GM23248 (cell line): ENCODE data around the gene SLC37A1. TPM values are rescaled to one million over a fixed set of nuclear protein-coding genes. Genes with fewer than 3 reads are reported as not detected.

Experiments
- DNase-seq: peaks from one replicate; pipeline ENCODE4 v3.0.0-alpha.2; 2015
- H2AFZ ChIP-seq: fragments of 200-600 bp; sonication (generic); 2 replicates; pipeline ENCODE4 v1.6.1; 2016; ENCODE audit warnings: antibody characterized with exemption
- H3F3A ChIP-seq: fragments of 200-600 bp; sonication (generic); 2 replicates; pipeline ENCODE4 v1.6.1; 2016; ENCODE audit warnings: mild to moderate bottlenecking, antibody characterized with exemption, mixed run types; ENCODE audit not compliant: insufficient read depth
- H3K27ac ChIP-seq: fragments of 200-600 bp; sonication (generic); 2 replicates; pipeline ENCODE4 v1.5.1; 2016; ENCODE audit warnings: mild to moderate bottlenecking
- H3K27me3 ChIP-seq: fragments of 200-600 bp; sonication (generic); replicated peaks from 2 replicates; pipeline ENCODE4 v1.6.1; 2016; ENCODE audit warnings: mild to moderate bottlenecking; ENCODE audit not compliant: insufficient read depth
- H3K36me3 ChIP-seq: fragments of 200-600 bp; sonication (generic); 2 replicates; pipeline ENCODE4 v1.6.1; 2016; ENCODE audit warnings: low read depth, mild to moderate bottlenecking
- H3K4me1 ChIP-seq: fragments of 200-600 bp; sonication (generic); 2 replicates; pipeline ENCODE4 v1.6.1; 2016; ENCODE audit warnings: mild to moderate bottlenecking; ENCODE audit not compliant: insufficient read depth
- H3K4me2 ChIP-seq: fragments of 200-600 bp; sonication (generic); one replicate; pipeline ENCODE4 v1.6.1; 2016; ENCODE audit warnings: mild to moderate bottlenecking; ENCODE audit not compliant: unreplicated experiment
- H3K4me3 ChIP-seq: fragments of 200-600 bp; sonication (generic); 2 replicates; pipeline ENCODE4 v1.5.1; 2016; ENCODE audit warnings: mild to moderate bottlenecking
- H3K79me2 ChIP-seq: fragments of 200-600 bp; sonication (generic); 2 replicates; pipeline ENCODE4 v1.6.1; 2016; ENCODE audit warnings: mild to moderate bottlenecking; ENCODE audit not compliant: insufficient read depth
- H3K9ac ChIP-seq: fragments of 200-600 bp; sonication (generic); 2 replicates; pipeline ENCODE4 v1.6.1; 2016; ENCODE audit warnings: mild to moderate bottlenecking
- H3K9me2 ChIP-seq: fragments of 200-600 bp; sonication (generic); 2 replicates; pipeline ENCODE4 v1.6.1; 2016; ENCODE audit warnings: mixed run types, mild to moderate bottlenecking, moderate library complexity; ENCODE audit not compliant: insufficient read depth
- H3K9me3 ChIP-seq: fragments of 200-600 bp; sonication (generic); one replicate; pipeline ENCODE4 v1.6.1; 2017; ENCODE audit warnings: low read depth
- H4K20me1 ChIP-seq: fragments of 200-600 bp; sonication (generic); 2 replicates; pipeline ENCODE4 v1.6.0; 2016; ENCODE audit not compliant: insufficient read depth
- EZH2 ChIP-seq: fragments of 200-600 bp; sonication (generic); IDR thresholded peaks from 2 replicates; pipeline ENCODE4 v1.6.1; 2018; ENCODE audit warnings: antibody characterized with exemption, mild to moderate bottlenecking; ENCODE audit not compliant: insufficient read depth, poor library complexity, severe bottlenecking
- EZH2phosphoT487 ChIP-seq: fragments of 200-600 bp; sonication (generic); IDR thresholded peaks from 2 replicates; pipeline ENCODE4 v1.6.1; 2018; ENCODE audit warnings: antibody characterized with exemption, moderate library complexity, mild to moderate bottlenecking, low read depth; ENCODE audit not compliant: insufficient read depth
- WGBS, 2 experiments: methylation state at CpG; one replicate each; pipeline ENCODE4 v1.1.6; 2015 to 2017; ENCODE audit warnings: low lambda C conversion rate in 2 of 2, low coverage in 1 of 2; ENCODE audit errors: missing lambda C conversion rate in 2 of 2; 5-methylcytosine and 5-hydroxymethylcytosine counted together
- in situ Hi-C: fragments of 300-500 bp; cut with MboI; formaldehyde crosslinking; loops from 2 replicates; pipeline ENCODE4 v1.15.0; 2020
- polyA plus RNA-seq: library from polyadenylated mRNA; unstranded; fragments of >200 nt; fragmentation: Nextera tagmentation; extraction: Ambion mirVana; gene quantifications from 2 replicates; pipeline ENCODE4 v1.2.1, GENCODE V29; 2016
- total RNA-seq: library from RNA; depleted of rRNA; stranded (reverse); fragments of >200 nt; shearing (Covaris generic); gene quantifications from 2 replicates; pipeline ENCODE4 v1.2.3, GENCODE V29; 2014

Gene SLC37A1
- total and polyA plus RNA-seq, 2 experiments from 2014 or later, result not detected

- H3K79me2 ChIP-seq, result no peaks in the 10 kb centered on the region
- H3K36me3 ChIP-seq, result no peaks in the 10 kb centered on the region
- H3K27me3 ChIP-seq, result no peaks in the 10 kb centered on the region
- whole genome bisulfite sequencing, 2 experiments, result 79 to 80% methylated on average over 13 of the region's 13 CpGs
- no peaks in the 10 kb centered on the region for H4K20me1 ChIP-seq
- TF ChIP-seq EZH2phosphoT487 (no peak), EZH2 (no peak)
- no peak for DNase-seq
- no peaks in the 10 kb centered on the region for H3K4me1 ChIP-seq
- H3K9ac ChIP-seq, result no peak overlapping the region
- H3K9me2 ChIP-seq, result no peaks in the 10 kb centered on the region
- H2AFZ ChIP-seq, result no peak overlapping the region
- H3K4me3 ChIP-seq, result no peak overlapping the region
- in situ Hi-C loops, result no loop called here
- H3F3A ChIP-seq, result no peaks in the 10 kb centered on the region
- no peaks in the 10 kb centered on the region for H3K9me3 ChIP-seq
- H3K27ac ChIP-seq, result no peak overlapping the region
- H3K4me2 ChIP-seq, result no peak overlapping the region
These were observed 52.4 kb downstream of the SLC37A1 start for GRCh38 chr21:42565886-42566523.

- H3K4me1 ChIP-seq, result no peaks in the 10 kb centered on the region
- in situ Hi-C loops, result no loop called here
- H3K9me2 ChIP-seq, result no peaks in the 10 kb centered on the region
- H3K79me2 ChIP-seq, result no peaks in the 10 kb centered on the region
- DNase-seq, result no peak
- no peaks in the 10 kb centered on the region for H3K36me3 ChIP-seq
- H3K4me2 ChIP-seq, result no peak overlapping the region
- H3K27me3 ChIP-seq, result no peaks in the 10 kb centered on the region
- H3K9ac ChIP-seq, result no peak overlapping the region
- no peak for TF ChIP-seq EZH2
- TF ChIP-seq EZH2phosphoT487, result no peak
- H3F3A ChIP-seq, result no peaks in the 10 kb centered on the region
- no peaks in the 10 kb centered on the region for H3K9me3 ChIP-seq
- H4K20me1 ChIP-seq, result no peaks in the 10 kb centered on the region
- H3K27ac ChIP-seq, result no peak overlapping the region
- WGBS, 2 experiments, result 56 to 66% methylated on average over 16 of the region's 16 CpGs
- H3K4me3 ChIP-seq, result no peak overlapping the region
- H2AFZ ChIP-seq, result no peak overlapping the region
These were observed 53.0 kb downstream of the SLC37A1 start for GRCh38 chr21:42566524-42567213.

- H3K9ac ChIP-seq, result no peak overlapping the region
- H3K4me2 ChIP-seq, result no peak overlapping the region
- no peak overlapping the region for H2AFZ ChIP-seq
- H3K27me3 ChIP-seq, result no peaks in the 10 kb centered on the region
- H3K36me3 ChIP-seq, result no peaks in the 10 kb centered on the region
- H4K20me1 ChIP-seq, result no peaks in the 10 kb centered on the region
- in situ Hi-C loops, result no loop called here
- TF ChIP-seq EZH2 (no peak), EZH2phosphoT487 (no peak)
- H3K4me1 ChIP-seq, result no peaks in the 10 kb centered on the region
- H3K27ac ChIP-seq, result no peak overlapping the region
- no peaks in the 10 kb centered on the region for H3K9me3 ChIP-seq
- WGBS, 2 experiments, result 58 to 70% methylated on average over 10 of the region's 10 CpGs
- no peak for DNase-seq
- H3K9me2 ChIP-seq, result no peaks in the 10 kb centered on the region
- no peak overlapping the region for H3K4me3 ChIP-seq
- H3F3A ChIP-seq, result no peaks in the 10 kb centered on the region
- H3K79me2 ChIP-seq, result no peaks in the 10 kb centered on the region
These were observed 53.5 kb downstream of the SLC37A1 start for GRCh38 chr21:42567214-42567555.

GRCh38 chr21:42567861-42568260 lies 54.2 kb downstream of the SLC37A1 start:
- DNase-seq, result no peak
- TF ChIP-seq EZH2, result no peak
- no peak for TF ChIP-seq EZH2phosphoT487
- Histone ChIP-seq H3K9me2 (no peaks in the 10 kb centered on the region), H3K9me3 (no peaks in the 10 kb centered on the region), H3F3A (no peaks in the 10 kb centered on the region), H3K4me2 (no peak overlapping the region), H4K20me1 (no peaks in the 10 kb centered on the region), H3K4me1 (no peaks in the 10 kb centered on the region), H2AFZ (no peak overlapping the region), H3K79me2 (no peaks in the 10 kb centered on the region), H3K27ac (no peak overlapping the region), H3K36me3 (no peaks in the 10 kb centered on the region), H3K4me3 (no peak overlapping the region), H3K9ac (no peak overlapping the region), H3K27me3 (no peaks in the 10 kb centered on the region)
- in situ Hi-C loops, result no loop called here
- 67 to 71% methylated on average over 14 of the region's 14 CpGs for WGBS, 2 experiments
